Stimulated activated CD4-positive, alpha-beta T cell treated with anti-CD3 and anti-CD28 coated beads, Interleukin-4, amount 100 ng/mL, for 24 hours (primary cell): ENCODE data around the gene ALS2CL.

Experiments
- DNase-seq: peaks from one replicate; pipeline ENCODE4 v3.0.0-alpha.2; 2020

Gene ALS2CL

DNA sequence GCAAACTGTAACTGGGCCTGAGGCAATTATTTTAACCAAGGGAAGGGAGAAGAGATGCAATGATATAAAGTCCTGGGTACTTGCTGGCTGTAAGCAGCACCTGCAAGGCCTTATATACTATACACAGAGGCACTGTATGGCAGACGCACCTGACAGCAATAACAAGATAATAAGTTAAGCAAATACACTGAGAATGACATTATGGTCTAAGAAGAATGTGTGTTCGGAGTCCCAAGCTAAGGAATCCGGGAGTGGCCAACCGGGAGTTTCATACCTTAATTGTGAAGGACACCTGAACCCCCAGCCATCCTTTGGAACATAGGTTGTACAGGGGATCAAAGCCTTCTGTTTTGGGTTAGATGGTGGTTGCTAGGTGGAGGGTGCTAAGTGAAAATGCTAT, 67.4 kb downstream of the ALS2CL start:
- DNase-seq = no peak

DNA sequence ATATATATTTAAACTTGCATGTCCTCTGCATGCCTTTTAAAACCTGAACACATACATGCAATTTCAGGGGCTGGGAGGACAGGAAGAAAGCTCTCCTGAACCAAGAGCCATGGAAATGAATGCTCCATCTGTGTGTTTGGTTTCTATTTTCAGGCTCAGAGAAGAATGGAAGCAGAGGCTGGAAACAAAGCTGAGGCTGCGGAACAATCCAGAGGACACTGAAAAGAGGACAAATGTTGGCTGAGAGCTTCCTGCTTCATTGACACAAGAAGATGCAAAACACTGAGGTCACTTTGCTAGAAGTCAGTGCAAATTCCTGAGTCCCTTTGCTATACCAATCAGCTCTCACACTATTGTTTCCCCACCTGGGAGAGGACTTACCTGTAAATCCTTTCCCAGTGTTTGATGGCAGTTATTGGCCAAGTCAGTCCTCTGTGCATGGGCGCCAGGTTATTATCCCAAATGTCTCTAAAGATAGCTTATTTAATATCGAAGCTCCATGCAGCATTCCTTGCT, 68.4 kb downstream of the ALS2CL start:
- DNase-seq = no peak

GRCh38 chr3:46624533-46624932, 68.9 kb downstream of the ALS2CL start:
- no peak for DNase-seq

GRCh38 chr3:46619845-46620778, 73.4 kb downstream of the ALS2CL start:
- no peak for DNase-seq
